ENCODE results near the gene THEM4. TPM values are rescaled to one million over a fixed set of nuclear protein-coding genes. Genes with fewer than 3 reads are reported as not detected.
"Not testable (repeated sequence)": the region's sequence is repeated elsewhere in the genome, so short reads cannot be mapped to it uniquely, and the experiment has no call there.

Gene THEM4
- total and polyA plus RNA-seq, 11 donors = 14.2 to 25.5 (median 15.0) TPM

DNA sequence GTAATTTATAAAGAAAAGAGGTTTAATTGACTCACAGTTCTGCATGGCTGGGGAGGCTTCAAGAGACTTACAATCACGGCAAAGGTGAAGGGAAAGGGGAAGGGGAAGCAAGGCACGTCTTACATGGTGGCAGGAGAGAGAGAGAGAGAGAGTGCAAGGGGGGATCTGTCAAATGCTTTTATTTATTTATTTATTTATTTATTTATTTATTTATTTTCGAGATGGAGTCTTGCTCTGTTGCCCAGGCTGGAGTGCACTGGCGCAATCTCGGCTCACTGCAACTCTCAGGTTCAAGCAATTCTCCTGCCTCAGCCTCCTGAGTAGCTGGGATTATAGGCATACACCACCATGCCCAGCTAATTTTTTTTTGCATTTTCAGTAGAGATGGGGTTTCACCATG is 26.4 kb downstream of the THEM4 start:
- H3K27ac ChIP-seq; H3K4me1 ChIP-seq; H3K9me3 ChIP-seq; H3K27me3 ChIP-seq; H3K4me3 ChIP-seq; intact Hi-C loops (cut with DNase I); DNase-seq; ATAC-seq: not testable (repeated sequence)
- 90 to 92% (median 92%) methylated on average over 5 of the region's 5 CpGs for WGBS, 4 donors
- peaks cover 0 to 38% (median 6%) of the 10 kb centered on the region in 9 donors for H3K36me3 ChIP-seq

DNA sequence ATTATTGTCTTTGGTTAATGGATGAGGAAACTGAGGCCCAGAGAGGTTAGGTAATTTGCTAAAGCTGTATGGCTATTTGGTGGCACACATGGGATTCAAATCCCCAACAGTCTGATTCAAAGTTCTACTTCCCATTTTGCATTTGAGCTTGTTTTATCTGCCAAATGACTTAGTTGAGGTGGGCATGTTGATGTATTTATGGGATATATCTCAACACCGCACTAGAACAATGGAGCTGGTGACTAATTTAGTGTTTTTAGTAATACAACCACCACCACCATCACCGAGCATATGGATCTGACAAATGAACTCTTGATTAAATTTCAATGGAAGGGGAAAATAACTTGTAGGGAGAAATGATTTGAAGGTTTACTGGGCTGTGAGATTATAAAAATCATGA is 26.8 kb downstream of the THEM4 start:
- H3K36me3 ChIP-seq = peaks cover 0 to 35% (median 3%) of the 10 kb centered on the region in 9 donors
- H3K4me1 ChIP-seq = no peaks in the 10 kb centered on the region
- intact Hi-C loops (cut with DNase I) = no loop called here
- no peak overlapping the region for H3K27ac ChIP-seq
- H3K27me3 ChIP-seq = no peaks in the 10 kb centered on the region
- WGBS, 4 donors = 91 to 95% (median 95%) methylated on average over 2 of the region's 2 CpGs
- DNase-seq (no peak), ATAC-seq (no peak)
- H3K4me3 ChIP-seq = no peak overlapping the region
- TF ChIP-seq POLR2A (IDR thresholded peaks at IDR 0.05) = no peak
- TF ChIP-seq, protein P1, sequence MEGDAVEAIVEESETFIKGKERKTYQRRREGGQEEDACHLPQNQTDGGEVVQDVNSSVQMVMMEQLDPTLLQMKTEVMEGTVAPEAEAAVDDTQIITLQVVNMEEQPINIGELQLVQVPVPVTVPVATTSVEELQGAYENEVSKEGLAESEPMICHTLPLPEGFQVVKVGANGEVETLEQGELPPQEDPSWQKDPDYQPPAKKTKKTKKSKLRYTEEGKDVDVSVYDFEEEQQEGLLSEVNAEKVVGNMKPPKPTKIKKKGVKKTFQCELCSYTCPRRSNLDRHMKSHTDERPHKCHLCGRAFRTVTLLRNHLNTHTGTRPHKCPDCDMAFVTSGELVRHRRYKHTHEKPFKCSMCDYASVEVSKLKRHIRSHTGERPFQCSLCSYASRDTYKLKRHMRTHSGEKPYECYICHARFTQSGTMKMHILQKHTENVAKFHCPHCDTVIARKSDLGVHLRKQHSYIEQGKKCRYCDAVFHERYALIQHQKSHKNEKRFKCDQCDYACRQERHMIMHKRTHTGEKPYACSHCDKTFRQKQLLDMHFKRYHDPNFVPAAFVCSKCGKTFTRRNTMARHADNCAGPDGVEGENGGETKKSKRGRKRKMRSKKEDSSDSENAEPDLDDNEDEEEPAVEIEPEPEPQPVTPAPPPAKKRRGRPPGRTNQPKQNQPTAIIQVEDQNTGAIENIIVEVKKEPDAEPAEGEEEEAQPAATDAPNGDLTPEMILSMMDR (IDR thresholded peaks at IDR 0.05) = no peak
- H3K9me3 ChIP-seq = peaks cover 0 to 5% (median 0%) of the 10 kb centered on the region in 12 donors

DNA sequence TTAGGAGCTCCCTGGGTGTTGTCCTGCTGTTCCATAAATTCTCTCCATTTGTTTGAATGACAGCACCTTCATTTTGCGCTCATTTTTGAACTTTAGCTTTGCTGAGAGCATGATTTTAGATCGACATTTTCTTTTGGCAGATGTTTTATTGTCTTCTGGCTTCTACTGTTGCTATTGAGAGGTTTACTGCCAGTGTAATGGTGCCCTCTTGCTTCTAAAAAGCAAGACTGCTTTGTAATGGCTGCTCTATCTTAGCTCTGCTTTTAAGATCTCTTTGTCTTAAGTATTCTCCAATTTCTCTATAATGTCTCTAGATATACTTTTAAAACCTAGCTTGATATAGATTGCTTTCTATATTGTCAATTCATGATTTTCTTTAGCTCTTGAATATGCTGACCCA is 27.8 kb downstream of the THEM4 start:
- WGBS, 4 donors = 48 to 66% (median 55%) methylated on average over 2 of the region's 2 CpGs
- intact Hi-C loops (cut with DNase I) = no loop called here

DNA sequence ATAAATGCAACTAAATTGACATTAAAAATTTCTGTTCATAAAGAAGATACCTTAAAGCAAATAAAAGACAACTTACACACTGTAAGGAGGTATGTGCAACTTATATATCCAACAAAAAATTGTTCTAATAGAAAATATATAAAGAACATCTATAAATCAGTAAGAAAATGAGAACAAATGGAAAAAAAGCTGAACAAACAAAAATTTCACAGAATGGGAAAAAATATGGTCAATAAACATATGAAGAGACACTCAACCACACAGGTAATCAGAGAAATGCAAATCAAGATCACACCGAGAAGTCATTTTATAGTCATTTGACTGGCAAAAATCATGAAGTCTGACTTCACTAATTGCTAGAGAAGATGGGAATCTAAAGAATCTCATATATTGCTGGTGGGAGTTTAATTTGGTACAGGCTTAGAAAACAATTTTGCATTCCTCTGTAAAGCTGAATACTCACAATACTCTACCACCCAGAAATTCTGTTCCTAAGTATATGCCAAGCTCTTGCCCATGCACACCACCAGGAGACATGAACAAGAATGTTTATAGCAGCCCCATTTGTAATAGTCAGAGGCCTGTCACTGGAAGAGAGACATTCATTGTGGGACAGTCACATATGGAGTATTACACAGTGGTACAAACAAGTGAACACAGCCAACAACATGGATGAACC is 33.8 kb downstream of the THEM4 start:
- TF ChIP-seq, protein P1 (IDR thresholded peaks at IDR 0.05) = no peak
- TF ChIP-seq POLR2A (IDR thresholded peaks at IDR 0.05) = no peak
- WGBS, 4 donors = 95 to 99% (median 97%) methylated on average over 1 of the region's 1 CpG
- intact Hi-C loops (cut with DNase I) = no loop called here

More for the DNA sequence above, 27.8 kb downstream of the THEM4 start:
- Histone ChIP-seq H3K27ac (no peak overlapping the region), H3K4me1 (no peaks in the 10 kb centered on the region), H3K4me3 (no peak overlapping the region), H3K27me3 (no peaks in the 10 kb centered on the region), H3K36me3 (peaks cover 0 to 35% (median 0%) of the 10 kb centered on the region in 9 donors), H3K9me3 (no peaks in the 10 kb centered on the region)
- DNase-seq = no peak
- no peak for ATAC-seq
- no peak for TF ChIP-seq POLR2A (IDR thresholded peaks at IDR 0.05)
- TF ChIP-seq, protein P1 (IDR thresholded peaks at IDR 0.05) = peak in 1 of 12 donors; percentile 10

DNA sequence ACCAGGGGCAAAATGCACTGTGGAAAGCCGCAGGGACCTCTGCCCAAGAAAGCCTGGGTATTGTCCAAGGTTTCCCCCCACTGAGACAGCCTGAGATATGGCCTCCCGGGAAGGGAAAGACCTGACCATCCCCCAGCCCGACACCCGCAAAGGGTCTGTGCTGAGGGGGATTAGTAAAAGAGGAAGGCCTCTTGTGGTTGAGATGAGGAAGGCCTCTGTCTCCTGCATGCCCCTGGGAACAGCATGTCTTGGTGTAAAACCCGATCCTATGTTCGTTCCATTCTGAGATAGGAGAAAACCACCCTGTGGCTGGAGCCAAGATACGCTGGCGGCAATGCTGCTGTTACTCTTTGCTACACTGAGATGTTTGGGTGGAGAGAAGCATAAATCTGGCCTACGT is 36.5 kb downstream of the THEM4 start:
- 64 to 73% (median 69%) methylated on average over 9 of the region's 9 CpGs for WGBS, 4 donors
- H3K27ac ChIP-seq; H3K27me3 ChIP-seq; ATAC-seq; H3K9me3 ChIP-seq; H3K4me1 ChIP-seq; DNase-seq; intact Hi-C loops (cut with DNase I); H3K4me3 ChIP-seq: not testable (repeated sequence)
- peaks cover 0 to 38% (median 17%) of the 10 kb centered on the region in 9 donors for H3K36me3 ChIP-seq

More for the DNA sequence above, 33.8 kb downstream of the THEM4 start:
- Histone ChIP-seq H3K4me3 (no peak overlapping the region), H3K27me3 (no peaks in the 10 kb centered on the region), H3K9me3 (no peaks in the 10 kb centered on the region), H3K4me1 (peaks cover 0 to 4% (median 0%) of the 10 kb centered on the region in 12 donors), H3K27ac (no peak overlapping the region), H3K36me3 (peaks cover 0 to 46% (median 17%) of the 10 kb centered on the region in 9 donors)
- ATAC-seq (no peak), DNase-seq (no peak)

Measured in heart left ventricle (tissue), 16 donors.